Right atrium auricular region (tissue), 2 donors: ENCODE data around the gene SELENOH. TPM values are rescaled to one million over a fixed set of nuclear protein-coding genes. Genes with fewer than 3 reads are reported as not detected.
"Not testable (repeated sequence)": the region's sequence is repeated elsewhere in the genome, so short reads cannot be mapped to it uniquely, and the experiment has no call there.

Source experiments
- DNase-seq: peaks from one replicate; pipeline ENCODE4 v3.0.0-alpha.2; 2019; ENCODE audit warnings: low spot score
- H3K27ac ChIP-seq, 2 donors: fragments of 200-600 bp; sonication (generic); 1 replicate in 1 of 2; 2 replicates in 1 of 2; pipeline ENCODE4 v1.5.1; 2016 to 2019
- H3K27me3 ChIP-seq, 2 donors: fragments of 200-600 bp; sonication (generic); one replicate each; pipeline versions ENCODE4 v1.5.1 to v1.6.0; 2017 to 2019
- H3K36me3 ChIP-seq: fragments of 200-600 bp; sonication (generic); one replicate; pipeline ENCODE4 v1.5.1; 2016
- H3K4me1 ChIP-seq, 2 donors: fragments of 200-600 bp; sonication (generic); one replicate each; pipeline versions ENCODE4 v1.5.1 to v1.6.0; 2017 to 2019
- H3K4me3 ChIP-seq, 2 donors: fragments of 200-600 bp; sonication (generic); 1 replicate in 1 of 2; 2 replicates in 1 of 2; pipeline ENCODE4 v1.5.1; 2017 to 2019; ENCODE audit warnings: mild to moderate bottlenecking in 1 of 2, moderate library complexity in 1 of 2
- H3K9me3 ChIP-seq, 2 donors: fragments of 200-600 bp; sonication (generic); one replicate each; pipeline ENCODE4 v1.5.1; 2019
- total RNA-seq, 2 donors: library from RNA; depleted of rRNA; stranded (reverse); fragments of >200 nt; gene quantifications; one replicate each; pipeline ENCODE4 v1.1.0, GENCODE V29; 2016
- TF ChIP-seq, protein P1 (sequence below), 2 donors: fragments of 200-600 bp; sonication (generic); IDR thresholded peaks; one replicate each; pipeline ENCODE4 v1.5.1; 2019; ENCODE audit warnings: antibody characterized with exemption in 2 of 2

The SELENOH gene
- total RNA-seq, 2 donors from 2014 or later, result 147 to 159 TPM

DNA sequence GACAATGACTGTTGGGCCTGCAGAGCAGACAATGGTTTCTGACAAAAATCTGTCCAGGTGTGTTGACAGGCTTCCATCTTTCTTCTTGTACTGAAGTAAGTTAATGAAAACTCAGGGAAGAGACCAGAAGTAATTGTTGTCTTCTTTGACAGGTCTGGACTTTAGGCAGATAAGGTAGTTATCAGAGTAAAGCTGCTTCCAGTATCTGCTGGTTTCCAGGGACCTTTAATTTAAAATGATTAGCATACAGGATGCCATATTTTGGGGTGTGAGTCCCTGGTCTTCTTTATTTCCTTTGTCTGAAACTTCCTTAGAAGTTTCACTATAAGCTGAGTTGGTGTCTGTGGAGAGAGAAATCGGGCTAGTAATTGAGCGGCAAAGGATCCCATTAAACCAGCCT lies 27.5 kb upstream of the SELENOH start:
- TF ChIP-seq, protein P1, sequence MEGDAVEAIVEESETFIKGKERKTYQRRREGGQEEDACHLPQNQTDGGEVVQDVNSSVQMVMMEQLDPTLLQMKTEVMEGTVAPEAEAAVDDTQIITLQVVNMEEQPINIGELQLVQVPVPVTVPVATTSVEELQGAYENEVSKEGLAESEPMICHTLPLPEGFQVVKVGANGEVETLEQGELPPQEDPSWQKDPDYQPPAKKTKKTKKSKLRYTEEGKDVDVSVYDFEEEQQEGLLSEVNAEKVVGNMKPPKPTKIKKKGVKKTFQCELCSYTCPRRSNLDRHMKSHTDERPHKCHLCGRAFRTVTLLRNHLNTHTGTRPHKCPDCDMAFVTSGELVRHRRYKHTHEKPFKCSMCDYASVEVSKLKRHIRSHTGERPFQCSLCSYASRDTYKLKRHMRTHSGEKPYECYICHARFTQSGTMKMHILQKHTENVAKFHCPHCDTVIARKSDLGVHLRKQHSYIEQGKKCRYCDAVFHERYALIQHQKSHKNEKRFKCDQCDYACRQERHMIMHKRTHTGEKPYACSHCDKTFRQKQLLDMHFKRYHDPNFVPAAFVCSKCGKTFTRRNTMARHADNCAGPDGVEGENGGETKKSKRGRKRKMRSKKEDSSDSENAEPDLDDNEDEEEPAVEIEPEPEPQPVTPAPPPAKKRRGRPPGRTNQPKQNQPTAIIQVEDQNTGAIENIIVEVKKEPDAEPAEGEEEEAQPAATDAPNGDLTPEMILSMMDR (IDR thresholded peaks at IDR 0.05), result no peak
- Histone ChIP-seq H3K9me3 (no peaks in the 10 kb centered on the region), H3K27me3 (no peaks in the 10 kb centered on the region), H3K27ac (no peak overlapping the region), H3K4me1 (peaks cover 0 to 33% of the 10 kb centered on the region in 2 donors), H3K36me3 (no peaks in the 10 kb centered on the region), H3K4me3 (peak overlapping the region; percentile 78 to 92)
- no peak for DNase-seq

GRCh38 chr11:57716726-57717125 lies 24.6 kb upstream of the SELENOH start:
- not testable (repeated sequence) for H3K36me3 ChIP-seq, H3K4me3 ChIP-seq, H3K27ac ChIP-seq, H3K27me3 ChIP-seq, DNase-seq, H3K9me3 ChIP-seq
- peaks cover 0 to 23% of the 10 kb centered on the region in 2 donors for H3K4me1 ChIP-seq

DNA sequence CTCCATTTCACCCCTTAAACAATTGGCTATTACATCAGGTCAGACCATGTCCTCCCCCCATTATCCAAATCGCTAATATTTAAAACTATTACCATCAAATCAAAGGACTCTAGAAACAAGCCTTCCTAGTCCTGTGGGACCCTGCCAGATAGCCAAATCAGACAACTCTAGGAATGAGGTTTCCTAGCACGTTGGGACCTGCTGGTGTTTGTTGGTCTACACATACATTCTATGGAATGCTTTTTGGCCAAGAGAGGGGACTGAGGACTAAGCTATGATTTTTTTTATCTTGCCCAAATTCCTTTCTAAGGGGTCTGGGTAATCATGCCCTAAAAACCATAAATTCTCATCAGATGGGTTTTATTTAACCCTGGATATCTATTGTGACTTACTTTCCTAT lies 14.1 kb upstream of the SELENOH start:
- Histone ChIP-seq H3K9me3 (no peaks in the 10 kb centered on the region), H3K36me3 (no peaks in the 10 kb centered on the region), H3K4me3 (no peak overlapping the region), H3K4me1 (no peaks in the 10 kb centered on the region), H3K27me3 (no peaks in the 10 kb centered on the region), H3K27ac (no peak overlapping the region)
- TF ChIP-seq, protein P1 (IDR thresholded peaks at IDR 0.05), result no peak
- DNase-seq, result no peak

DNA sequence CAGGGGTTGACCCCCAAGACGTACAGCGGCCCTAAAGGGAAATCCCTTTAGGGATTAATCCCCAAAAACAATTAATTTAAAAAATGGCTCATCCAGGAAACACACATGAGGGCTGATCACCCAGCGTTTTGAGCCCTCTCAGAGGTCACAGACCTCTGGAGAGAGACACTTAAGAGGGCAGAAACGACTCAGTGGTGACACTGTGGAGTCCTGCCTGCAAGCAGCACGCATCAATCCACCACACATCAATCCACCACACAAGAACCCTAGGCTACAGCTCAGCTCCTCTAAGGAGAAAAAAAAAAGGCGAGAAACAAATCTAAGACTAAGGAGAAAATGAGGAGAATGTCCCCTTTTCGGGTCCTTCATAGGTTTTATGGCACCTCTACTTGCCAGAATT lies 12.5 kb upstream of the SELENOH start:
- TF ChIP-seq, protein P1 (IDR thresholded peaks at IDR 0.05), result no peak
- DNase-seq, result no peak
- no peak overlapping the region for H3K27ac ChIP-seq
- H3K27me3 ChIP-seq, result no peaks in the 10 kb centered on the region
- no peaks in the 10 kb centered on the region for H3K4me1 ChIP-seq
- H3K4me3 ChIP-seq, result no peak overlapping the region
- no peaks in the 10 kb centered on the region for H3K9me3 ChIP-seq
- H3K36me3 ChIP-seq, result no peaks in the 10 kb centered on the region

DNA sequence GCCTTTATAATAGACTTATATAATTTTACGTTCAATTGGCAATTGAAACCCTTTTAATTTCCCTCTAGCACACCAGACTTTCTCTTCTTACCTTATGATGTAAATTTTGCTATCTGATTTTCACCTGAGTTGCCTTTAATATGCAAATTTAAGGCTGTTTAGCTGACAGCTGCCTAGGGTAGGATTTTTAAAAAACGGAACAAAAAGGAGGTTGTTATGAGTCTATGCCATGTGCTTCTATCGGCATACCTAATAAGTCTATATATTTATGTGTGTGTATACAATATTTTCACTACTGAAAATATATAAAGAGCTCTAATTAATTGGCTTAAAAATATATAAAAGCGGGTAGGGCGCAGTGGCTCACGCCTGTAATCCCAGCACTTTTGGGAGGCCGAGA lies 11.8 kb upstream of the SELENOH start:
- no peaks in the 10 kb centered on the region for H3K4me1 ChIP-seq
- H3K9me3 ChIP-seq, result no peaks in the 10 kb centered on the region
- DNase-seq, result no peak
- no peak overlapping the region for H3K27ac ChIP-seq
- H3K27me3 ChIP-seq, result no peaks in the 10 kb centered on the region
- H3K36me3 ChIP-seq, result no peaks in the 10 kb centered on the region
- TF ChIP-seq, protein P1 (IDR thresholded peaks at IDR 0.05), result no peak
- no peak overlapping the region for H3K4me3 ChIP-seq

GRCh38 chr11:57732661-57733060 lies 8.6 kb upstream of the SELENOH start:
- Histone ChIP-seq H3K36me3 (peaks cover 3% of the 10 kb centered on the region), H3K9me3 (no peaks in the 10 kb centered on the region), H3K27ac (no peak overlapping the region), H3K4me1 (peaks cover 0 to 7% of the 10 kb centered on the region in 2 donors), H3K4me3 (no peak overlapping the region), H3K27me3 (no peaks in the 10 kb centered on the region)
- TF ChIP-seq, protein P1 (IDR thresholded peaks at IDR 0.05), result no peak
- no peak for DNase-seq
